CMK (cell line): ENCODE results near the gene CYB561.

Experiments used
- DNase-seq: peaks from one replicate; pipeline ENCODE4 v3.0.0-alpha.2; 2010; ENCODE audit warnings: low read depth

CYB561 gene, protein sequence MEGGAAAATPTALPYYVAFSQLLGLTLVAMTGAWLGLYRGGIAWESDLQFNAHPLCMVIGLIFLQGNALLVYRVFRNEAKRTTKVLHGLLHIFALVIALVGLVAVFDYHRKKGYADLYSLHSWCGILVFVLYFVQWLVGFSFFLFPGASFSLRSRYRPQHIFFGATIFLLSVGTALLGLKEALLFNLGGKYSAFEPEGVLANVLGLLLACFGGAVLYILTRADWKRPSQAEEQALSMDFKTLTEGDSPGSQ

DNA sequence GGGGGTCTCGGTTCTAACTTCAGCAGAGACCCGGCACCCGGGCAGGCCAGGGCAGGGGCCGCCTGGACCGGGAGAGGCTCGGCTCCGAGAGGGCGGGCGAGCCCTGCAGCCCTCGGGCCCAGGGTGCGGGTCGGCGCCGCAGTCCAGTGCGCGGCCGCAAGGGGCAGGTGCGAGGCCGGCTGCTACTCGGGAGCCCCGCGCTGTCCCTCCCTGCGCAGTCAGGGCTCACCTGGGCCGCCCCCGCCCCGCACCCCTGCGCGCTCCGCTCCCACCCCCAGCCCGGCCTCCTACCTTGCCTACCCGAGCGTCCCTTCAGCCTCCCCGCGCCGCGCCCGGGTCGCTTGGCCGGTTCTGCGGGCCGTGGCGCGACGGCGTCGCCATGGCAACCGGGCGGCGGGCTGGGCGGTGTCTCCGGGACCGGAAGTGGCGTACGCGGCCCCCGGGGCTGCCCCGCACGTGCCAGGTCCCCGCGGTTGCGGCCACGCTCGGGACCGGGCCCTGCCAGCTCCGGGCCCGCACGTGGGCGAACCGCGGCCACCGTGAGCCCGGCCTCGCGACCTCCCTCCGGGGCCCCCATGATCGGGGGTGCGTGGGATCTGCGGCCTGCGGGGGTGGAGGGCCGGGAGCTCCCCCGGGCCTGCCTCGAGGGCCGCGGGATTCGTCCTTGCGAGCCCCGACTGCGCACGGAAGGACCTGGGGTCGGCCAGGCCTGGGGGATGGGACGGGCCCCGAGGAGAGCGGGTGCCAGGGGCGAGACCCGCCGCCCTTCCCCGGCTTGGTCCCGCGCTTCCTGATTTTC, at the start of gene CYB561:
TSS of gene CYB561 (minus strand) at position 353 of the 799 bp plus-strand sequence. CDS start 8,759 bp downstream, outside the sequence.
- no peak for DNase-seq

DNA sequence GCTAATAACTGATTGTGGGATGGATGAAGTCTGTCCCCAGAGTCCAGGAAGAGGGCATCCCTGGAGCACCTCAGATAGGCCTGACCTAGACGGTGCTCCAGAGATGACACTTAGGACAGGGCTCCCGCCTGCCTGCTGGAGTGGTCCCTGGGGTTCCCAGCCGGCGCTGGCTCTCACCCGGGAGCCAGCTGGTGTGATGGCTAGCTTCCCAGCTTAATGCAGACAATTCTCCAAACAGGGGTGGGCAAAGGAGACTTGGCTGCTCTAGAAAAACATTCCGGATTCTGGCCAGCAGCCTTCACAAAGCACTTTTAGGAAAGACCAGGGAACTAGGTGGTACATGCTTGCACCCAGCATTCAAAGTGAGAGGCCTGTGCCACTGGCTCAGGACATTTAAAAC, 49.4 kb upstream of the CYB561 start:
- no peak for DNase-seq

DNA sequence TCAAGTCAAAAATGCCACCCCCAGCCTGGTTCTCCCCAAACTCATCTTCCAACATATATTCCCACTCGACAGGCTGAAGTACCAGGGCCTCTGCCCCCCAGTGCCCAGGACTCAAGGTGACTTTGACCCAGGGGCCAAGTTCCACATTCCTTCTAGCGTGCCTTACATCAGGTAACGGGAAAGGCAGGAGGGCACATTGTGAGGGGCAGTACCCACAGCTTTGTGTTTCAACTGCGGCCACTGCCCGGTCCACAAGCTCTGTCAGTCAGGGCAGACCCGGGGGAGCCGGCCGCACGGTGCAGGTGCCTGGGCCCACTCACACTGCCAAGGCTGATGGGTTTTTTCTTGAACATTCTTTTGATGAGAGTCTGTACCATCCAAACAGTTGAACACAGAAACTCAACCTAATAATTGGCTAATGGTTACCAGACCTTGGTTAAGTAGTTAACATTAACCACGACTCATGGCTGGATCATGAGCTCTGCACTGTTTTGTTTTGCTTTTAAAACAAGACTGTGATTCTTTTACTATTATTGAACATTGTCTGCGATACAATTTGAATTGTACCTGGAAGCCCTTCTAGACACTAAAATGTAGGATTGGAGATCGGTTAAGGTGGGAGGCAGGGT, 48.3 kb upstream of the CYB561 start:
- DNase-seq, result no peak

DNA sequence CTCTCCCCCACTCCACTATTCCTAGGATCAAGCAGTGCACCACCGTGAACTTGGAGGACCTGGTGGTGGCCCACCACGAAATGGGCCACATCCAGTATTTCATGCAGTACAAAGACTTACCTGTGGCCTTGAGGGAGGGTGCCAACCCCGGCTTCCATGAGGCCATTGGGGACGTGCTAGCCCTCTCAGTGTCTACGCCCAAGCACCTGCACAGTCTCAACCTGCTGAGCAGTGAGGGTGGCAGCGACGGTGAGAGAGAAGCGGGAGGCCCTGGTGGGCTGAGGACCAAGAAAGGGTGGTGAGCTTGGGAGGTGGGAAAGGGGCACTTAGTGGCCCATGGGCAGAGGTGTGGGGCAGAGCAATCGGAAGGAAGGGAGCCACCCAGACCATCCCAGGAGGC, 47.3 kb upstream of the CYB561 start:
- no peak for DNase-seq

DNA sequence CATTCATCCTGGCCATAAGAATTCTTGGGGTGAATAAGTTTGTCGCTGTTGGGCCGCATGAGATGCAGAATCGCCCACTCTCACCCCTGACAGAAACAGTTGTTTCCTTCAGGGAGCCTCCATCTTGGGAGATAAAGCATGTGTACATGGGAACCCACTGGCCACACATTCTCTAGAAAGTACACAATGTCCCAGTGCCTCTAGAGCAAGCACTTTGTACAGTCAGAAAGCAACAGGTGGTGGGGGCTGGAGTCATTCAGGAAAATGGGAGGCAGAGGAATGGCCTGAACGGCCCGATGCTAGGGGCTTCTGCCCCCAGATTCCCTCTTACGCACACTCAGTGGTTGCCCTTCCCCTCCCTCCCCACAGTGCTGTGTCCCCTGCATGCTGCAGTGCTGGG, 46.8 kb upstream of the CYB561 start:
- DNase-seq, result no peak

DNA sequence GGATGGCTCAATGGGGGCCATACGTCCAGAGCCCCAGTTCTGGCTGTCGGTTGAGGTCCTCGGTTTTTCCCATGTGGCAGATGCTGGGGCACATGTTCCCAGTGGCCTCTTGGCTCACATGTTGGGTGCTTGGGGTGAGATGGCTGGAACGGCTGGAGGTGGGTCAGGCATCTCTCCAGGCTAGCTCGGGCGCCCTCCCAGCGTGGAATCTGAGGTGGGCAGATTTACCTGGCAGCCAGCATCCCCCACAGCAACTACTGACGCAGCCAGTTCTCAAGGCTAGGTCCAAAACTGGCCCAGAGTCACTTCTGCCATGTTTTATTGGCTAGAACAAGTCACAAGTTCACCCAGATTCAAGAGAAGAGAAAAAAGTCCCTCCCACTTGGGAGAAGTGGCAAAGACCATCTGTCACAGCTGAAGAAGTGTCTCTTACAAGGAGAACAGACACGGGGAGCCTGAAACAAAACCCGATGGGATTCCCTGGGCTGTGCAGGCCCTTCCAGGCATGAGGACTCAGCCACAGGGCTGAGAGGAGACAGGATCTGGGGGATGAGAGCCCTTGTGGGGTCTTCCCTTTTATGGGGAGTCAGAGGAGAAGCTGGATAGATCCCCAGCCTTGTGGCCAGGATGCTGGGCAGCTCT, 46.0 kb upstream of the CYB561 start:
- DNase-seq, result no peak

DNA sequence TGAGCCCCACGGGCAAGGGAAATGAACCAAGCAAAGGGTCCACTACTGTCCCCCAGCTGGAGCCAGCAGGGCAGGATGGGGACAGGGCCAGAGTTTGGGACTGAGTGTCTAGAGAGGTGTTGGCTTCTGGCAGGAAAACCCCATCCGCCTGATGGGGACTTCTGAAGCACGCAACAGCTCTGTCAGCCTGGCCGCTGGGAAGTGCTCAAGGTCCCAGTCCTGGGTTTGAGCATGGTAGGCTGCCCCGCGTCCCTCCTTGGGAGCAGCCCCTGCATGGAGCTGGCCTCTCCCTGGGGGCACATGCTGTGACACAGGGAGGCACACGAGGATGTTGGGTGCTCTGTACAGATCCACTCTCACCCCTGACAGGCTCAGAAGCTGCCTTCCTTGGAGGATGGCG, 45.3 kb upstream of the CYB561 start:
- no peak for DNase-seq

DNA sequence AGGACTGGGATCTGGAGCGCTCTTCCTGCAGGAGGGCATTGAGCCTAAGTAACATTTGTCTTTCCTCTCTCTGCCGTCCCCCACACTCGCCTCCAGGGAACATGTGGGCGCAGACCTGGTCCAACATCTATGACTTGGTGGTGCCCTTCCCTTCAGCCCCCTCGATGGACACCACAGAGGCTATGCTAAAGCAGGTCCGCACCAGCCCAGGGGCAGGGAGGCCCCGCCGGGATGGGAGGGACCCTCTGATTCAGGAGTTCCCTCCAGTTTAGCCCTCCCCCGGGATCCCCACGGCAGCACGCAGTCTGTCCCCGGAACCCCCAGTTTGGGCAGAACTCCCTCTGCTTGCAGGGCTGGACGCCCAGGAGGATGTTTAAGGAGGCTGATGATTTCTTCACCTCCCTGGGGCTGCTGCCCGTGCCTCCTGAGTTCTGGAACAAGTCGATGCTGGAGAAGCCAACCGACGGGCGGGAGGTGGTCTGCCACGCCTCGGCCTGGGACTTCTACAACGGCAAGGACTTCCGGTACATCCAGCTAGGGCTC, 44.8 kb upstream of the CYB561 start:
- no peak for DNase-seq

DNA sequence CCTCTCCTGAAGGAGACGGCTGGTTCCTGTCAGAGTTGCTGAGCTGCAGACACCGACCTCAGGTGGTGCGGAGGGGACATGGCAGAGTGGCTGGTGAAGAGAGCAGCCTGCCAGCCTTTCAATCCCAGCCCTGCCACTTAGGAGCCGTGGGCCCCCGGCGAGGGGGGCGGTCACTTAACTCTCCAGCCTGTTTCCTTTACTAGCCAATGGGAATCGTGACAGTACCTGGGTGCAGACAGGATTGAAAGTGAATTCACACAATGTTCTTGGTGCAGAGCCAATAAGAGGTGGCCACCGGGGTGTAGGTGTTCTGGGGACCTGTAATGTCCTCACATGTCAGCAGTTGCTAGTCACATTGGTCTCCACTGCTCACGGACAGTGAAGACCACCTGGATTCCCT, 44.2 kb upstream of the CYB561 start:
- no peak for DNase-seq

DNA sequence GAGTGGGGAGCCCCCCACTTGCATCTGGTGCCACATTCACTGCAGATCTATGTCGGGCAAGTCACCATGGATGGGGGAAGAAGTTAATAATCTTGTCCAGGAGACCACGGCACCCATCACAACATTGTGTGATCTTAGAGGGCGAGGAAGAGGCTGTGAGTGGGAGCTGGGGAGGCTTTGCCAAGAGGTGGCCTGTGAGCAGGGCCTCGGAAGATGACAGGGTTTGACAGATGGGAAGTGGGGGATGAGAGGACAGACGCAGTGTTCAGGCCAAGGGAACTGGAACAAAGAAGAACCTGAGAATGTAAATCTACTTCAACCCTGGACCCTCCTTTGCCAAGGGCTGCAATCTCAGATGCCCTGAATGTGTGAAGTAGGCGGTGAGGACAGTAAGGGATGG, 43.2 kb upstream of the CYB561 start:
- DNase-seq, result no peak

DNA sequence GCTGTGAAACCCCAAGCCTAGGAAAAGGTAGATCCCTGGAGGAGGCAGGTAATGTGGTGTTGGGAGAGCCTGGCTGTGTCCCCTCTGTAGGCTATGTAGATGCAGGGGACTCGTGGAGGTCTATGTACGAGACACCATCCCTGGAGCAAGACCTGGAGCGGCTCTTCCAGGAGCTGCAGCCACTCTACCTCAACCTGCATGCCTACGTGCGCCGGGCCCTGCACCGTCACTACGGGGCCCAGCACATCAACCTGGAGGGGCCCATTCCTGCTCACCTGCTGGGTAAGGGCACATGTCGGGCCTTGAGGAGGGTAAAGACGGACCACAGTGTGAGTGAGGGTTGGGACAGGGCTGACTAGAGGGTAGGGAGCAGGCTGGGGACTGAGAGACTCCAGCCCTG, 42.7 kb upstream of the CYB561 start:
- no peak for DNase-seq

DNA sequence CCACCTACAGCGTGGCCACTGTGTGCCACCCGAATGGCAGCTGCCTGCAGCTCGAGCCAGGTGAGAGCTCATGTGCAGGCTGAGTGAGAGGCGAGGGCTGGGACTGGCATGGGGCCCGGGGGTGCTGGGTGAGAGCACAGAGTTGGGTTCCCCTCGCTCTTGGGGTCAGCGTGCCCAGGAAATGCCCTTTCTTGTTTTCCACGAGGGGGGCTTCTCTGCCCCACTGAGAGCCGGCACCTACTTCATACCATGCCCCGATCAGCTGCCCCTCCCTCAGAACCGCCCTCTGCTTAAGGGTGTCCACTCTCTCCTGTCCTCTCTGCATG, 40.9 kb upstream of the CYB561 start:
- no peak for DNase-seq

DNA sequence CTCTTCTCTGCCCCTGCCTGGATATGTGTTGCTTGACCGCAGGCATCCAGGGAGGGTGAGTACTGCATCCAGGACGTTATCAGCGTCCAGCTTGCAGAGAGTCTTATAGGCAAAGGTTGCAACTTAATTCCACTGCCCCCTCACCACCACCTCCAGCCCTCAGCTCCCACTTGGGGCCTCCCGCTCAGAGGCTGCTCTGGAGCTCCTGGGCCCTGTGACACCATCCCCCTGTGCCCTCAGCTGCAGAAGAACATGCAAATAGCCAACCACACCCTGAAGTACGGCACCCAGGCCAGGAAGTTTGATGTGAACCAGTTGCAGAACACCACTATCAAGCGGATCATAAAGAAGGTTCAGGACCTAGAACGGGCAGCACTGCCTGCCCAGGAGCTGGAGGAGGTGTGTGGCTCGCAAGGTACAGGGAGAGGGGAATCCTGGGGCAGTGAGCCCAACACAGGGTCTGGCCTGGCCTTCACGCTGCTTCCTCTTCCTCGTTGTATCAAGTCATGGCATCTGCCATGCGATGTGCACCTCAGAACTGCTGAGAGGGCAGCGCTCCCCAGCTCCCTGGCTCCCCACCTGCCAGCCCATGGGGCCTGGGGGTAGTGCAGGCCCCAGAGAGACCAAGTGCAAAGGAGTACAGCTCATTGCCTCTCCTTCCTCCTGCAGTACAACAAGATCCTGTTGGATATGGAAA, 40.4 kb upstream of the CYB561 start:
- no peak for DNase-seq

DNA sequence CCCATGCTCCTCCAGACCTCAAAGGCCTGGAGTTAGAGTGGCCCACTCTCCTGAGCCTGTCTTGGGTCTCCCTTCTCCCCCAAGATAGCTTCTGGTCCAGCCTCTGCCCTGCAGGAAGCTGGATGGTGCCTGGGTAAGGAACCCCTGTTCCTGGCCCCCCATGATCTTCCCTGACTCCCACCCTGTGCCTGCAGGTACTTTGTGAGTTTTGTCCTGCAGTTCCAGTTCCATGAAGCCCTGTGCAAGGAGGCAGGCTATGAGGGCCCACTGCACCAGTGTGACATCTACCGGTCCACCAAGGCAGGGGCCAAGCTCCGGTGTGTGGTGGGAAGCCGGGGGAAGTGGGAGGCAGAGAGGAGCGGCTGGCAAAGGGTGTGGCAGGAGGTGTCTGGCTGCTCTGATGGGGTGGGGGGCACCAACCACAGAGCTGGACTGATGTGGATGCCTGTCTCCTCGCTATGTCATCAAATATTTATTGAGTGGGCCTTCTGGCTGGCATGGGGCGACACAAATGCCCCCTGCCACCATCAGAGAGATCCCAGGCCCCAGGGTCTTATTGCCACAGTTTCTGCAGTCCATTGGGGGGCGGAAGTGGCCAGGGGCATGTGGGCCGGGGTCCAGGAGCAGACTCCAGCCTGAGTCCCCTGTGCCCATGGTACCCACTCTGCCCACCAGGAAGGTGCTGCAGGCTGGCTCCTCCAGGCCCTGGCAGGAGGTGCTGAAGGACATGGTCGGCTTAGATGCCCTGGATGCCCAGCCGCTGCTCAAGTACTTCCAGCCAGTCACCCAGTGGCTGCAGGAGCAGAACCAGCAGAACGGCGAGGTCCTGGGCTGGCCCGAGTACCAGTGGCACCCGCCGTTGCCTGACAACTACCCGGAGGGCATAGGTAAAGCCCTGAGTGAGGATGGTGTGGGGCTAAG, 37.8 kb upstream of the CYB561 start:
- DNase-seq, result no peak

DNA sequence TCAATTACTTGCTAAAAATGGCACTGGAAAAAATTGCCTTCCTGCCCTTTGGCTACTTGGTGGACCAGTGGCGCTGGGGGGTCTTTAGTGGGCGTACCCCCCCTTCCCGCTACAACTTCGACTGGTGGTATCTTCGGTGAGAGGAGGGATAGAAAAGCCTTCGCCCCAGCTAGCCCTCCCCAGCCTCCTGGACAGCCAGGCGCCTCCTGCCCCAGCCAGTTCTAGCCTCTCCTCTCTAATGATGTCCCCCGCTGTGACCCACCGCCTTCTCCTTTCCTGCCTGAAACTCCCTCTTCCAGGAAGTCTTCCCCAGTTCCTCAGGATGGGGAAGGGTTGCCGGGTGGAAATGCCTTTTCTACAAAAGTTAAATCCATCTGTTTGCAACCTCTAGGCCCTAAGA, 36.9 kb upstream of the CYB561 start:
- DNase-seq, result no peak

DNA sequence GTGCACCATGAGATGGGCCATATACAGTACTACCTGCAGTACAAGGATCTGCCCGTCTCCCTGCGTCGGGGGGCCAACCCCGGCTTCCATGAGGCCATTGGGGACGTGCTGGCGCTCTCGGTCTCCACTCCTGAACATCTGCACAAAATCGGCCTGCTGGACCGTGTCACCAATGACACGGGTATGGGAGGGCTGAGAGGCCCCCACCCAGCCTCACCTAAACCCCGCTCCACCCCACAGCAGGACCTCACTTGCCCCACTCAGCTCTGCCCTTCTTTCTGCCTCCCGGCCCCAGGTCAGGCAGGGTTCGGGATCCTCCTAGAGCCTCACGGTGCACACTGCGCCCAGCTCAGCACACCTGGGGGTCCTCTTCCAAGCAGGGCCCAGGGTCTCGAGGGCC, 36.4 kb upstream of the CYB561 start:
- no peak for DNase-seq

DNA sequence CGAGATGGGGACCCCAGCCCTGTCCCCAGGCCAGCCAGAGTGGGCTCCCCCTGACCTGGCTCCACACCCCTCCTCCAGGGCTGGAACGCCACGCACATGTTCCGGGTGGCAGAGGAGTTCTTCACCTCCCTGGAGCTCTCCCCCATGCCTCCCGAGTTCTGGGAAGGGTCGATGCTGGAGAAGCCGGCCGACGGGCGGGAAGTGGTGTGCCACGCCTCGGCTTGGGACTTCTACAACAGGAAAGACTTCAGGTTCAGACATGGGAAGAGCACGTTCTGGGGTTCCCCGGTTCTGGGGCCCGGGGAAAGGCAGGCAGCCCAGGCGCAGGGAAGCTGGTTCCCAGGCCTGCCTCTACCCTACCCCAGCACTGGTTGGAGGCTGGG, 35.4 kb upstream of the CYB561 start:
- DNase-seq, result no peak

DNA sequence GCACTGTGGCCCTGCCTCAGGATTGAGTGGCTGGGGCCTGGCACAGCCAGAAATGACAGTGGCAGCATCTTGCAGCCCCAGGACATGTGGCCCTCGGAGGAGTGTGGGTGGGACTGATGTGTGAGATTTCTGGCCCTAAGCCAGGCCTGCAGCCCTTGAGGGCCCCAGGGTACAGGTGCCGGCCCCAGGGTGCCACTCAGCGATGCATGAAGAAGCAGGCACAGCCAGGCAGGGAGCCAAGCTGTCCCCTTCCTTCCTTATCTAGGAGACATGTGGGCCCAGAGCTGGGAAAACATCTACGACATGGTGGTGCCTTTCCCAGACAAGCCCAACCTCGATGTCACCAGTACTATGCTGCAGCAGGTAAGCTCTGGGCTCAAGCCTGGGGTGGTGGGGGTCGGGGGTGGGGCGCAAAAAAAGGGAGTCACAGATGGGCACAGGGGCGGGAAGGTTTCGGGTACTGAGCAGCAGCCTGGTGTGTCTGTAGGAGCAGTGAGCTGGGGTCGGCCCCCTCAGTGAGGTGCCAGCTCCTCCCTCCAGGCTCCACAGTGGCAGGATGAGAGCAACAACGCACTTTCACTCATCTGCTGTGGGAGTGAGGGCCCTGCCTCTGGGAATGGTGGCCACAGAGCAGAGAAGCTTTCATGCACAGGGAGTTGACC, 34.9 kb upstream of the CYB561 start:
- no peak for DNase-seq

DNA sequence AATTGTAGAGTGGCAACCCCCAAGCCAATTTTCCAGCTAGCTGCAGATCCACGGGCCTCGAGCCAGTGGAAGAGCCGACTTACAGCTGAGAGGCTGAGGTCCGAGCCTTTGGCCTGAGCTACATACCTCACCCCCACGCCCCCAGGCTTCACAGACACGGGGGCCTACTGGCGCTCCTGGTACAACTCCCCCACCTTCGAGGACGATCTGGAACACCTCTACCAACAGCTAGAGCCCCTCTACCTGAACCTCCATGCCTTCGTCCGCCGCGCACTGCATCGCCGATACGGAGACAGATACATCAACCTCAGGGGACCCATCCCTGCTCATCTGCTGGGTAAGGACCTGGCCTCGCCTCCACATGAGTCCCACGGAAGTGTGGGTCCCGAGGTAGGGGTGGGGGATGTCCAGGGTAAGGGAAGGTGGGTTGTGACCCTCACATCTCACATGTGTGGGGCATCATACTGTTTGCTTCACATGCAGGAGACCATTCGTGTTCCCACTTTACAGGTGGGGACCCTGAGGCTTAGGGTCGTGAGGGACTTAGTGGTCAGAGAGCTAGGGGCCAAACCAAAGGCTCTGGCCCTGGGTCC, 34.2 kb upstream of the CYB561 start:
- no peak for DNase-seq
